Vagina (tissue), 2 donors: ENCODE data around the gene RPS6KL1.

ENCODE experiments used
- POLR2AphosphoS5 ChIP-seq, 2 donors: sonication (generic); formaldehyde crosslinking; IDR thresholded peaks; one replicate each; pipeline ENCODE4 v1.9.0; 2017; ENCODE audit warnings: antibody characterized with exemption in 2 of 2, mild to moderate bottlenecking in 2 of 2, low read depth in 1 of 2; ENCODE audit not compliant: insufficient read depth in 1 of 2
- TF ChIP-seq, protein P1 (sequence below), 3 experiments: fragments of 450-650 bp in 2 of 3; fragments of 200-600 bp in 1 of 3; sonication (generic) in 1 of 3; IDR thresholded peaks; one replicate each; pipeline ENCODE4 v1.5.1; 2017 to 2019; ENCODE audit warnings: antibody characterized with exemption in 3 of 3, mild to moderate bottlenecking in 2 of 3, moderate library complexity in 2 of 3

DNA sequence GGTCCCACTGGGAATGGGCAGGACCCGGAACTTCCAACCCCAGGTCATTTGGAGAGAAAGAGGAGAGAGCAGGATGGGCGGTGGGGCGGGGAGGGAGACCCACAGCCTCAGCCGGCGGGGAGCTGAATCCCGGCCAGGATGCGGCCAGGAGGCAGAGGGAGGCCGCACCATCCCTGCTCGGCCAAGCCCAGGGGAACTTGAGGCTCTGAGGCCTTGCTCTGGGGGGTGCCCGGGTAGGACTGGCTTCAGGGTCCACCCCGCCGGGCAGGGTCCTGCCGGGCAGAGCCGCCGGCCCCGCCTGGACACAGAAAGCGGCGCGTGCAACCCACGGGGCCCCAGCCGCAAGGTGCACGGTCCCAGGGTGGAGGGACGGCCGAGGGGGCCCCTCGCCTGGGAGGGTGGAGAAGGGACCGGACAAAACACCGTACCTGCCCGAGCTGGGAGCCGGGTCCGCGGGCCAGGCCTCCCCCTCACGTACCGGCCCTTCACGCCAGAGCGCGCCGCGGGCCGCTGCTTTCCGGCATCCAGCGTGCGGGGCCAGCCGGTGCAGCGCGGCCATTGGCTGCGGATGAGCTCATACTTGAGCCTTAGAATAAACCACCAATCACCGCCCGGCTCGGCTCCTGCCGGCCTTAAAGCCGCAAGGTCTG lies at the start of gene RPS6KL1:
- TF ChIP-seq, protein P1, sequence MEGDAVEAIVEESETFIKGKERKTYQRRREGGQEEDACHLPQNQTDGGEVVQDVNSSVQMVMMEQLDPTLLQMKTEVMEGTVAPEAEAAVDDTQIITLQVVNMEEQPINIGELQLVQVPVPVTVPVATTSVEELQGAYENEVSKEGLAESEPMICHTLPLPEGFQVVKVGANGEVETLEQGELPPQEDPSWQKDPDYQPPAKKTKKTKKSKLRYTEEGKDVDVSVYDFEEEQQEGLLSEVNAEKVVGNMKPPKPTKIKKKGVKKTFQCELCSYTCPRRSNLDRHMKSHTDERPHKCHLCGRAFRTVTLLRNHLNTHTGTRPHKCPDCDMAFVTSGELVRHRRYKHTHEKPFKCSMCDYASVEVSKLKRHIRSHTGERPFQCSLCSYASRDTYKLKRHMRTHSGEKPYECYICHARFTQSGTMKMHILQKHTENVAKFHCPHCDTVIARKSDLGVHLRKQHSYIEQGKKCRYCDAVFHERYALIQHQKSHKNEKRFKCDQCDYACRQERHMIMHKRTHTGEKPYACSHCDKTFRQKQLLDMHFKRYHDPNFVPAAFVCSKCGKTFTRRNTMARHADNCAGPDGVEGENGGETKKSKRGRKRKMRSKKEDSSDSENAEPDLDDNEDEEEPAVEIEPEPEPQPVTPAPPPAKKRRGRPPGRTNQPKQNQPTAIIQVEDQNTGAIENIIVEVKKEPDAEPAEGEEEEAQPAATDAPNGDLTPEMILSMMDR (IDR thresholded peaks at IDR 0.05) = no peak
- peak in 1 of 2 donors; percentile 32 for TF ChIP-seq POLR2AphosphoS5 (IDR thresholded peaks at IDR 0.05; ENCODE audit: insufficient read depth in 1 of 2, low read depth in 1 of 2)
